Measurements from ENCODE around the gene CTDSP1.

DNA sequence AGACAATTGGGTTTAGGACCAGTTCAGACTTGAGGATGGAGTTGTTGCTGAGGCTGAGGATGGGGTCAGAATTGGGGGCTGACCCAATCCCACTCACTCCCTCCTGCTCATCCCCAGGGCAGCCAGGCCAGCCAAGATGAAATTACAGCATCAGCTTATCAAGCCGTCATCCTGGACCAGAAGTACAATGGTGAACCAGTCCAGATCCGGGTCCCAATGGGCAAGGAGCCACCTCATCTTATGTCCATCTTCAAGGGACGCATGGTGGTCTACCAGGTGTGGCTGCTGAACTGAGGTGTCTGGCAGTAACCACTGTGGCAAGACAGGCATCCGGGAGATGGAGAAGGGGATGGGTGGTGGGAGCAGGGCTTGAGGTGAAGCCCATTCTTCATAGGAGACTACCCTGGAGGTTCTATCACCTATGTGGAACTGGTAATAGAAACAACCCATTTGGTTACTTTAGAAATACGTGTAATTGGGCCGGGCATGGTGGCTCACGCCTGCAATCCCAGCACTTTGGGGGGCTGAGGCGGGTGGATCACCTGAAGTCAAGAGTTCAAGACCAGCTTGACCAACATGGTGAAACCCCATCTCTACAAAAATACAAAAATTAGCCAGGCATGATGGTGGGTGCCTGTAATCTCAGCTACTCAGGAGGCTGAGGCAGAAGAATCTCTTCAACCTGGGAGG is 33.2 kb downstream of the CTDSP1 start:
- TF ChIP-seq POLR2AphosphoS5 (IDR thresholded peaks at IDR 0.05) (no peak), EZH2 (IDR thresholded peaks at IDR 0.05; ENCODE audit: borderline replicate concordance, insufficient read depth, low read length, poor library complexity, severe bottlenecking) (no peak), EP300 (conservative IDR thresholded peaks at IDR 0.05; ENCODE audit: poor library complexity, severe bottlenecking) (no peak)
- TF ChIP-seq, protein P1, sequence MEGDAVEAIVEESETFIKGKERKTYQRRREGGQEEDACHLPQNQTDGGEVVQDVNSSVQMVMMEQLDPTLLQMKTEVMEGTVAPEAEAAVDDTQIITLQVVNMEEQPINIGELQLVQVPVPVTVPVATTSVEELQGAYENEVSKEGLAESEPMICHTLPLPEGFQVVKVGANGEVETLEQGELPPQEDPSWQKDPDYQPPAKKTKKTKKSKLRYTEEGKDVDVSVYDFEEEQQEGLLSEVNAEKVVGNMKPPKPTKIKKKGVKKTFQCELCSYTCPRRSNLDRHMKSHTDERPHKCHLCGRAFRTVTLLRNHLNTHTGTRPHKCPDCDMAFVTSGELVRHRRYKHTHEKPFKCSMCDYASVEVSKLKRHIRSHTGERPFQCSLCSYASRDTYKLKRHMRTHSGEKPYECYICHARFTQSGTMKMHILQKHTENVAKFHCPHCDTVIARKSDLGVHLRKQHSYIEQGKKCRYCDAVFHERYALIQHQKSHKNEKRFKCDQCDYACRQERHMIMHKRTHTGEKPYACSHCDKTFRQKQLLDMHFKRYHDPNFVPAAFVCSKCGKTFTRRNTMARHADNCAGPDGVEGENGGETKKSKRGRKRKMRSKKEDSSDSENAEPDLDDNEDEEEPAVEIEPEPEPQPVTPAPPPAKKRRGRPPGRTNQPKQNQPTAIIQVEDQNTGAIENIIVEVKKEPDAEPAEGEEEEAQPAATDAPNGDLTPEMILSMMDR (IDR thresholded peaks at IDR 0.05; ENCODE audit: poor library complexity, severe bottlenecking), result no peak
